Non-pigmented ciliary epithelial cell (primary cell): ENCODE data around the gene SLC25A13.

Experiments
- DNase-seq: peaks from one replicate; pipeline ENCODE4 v3.0.0-alpha.2; 2010; ENCODE audit warnings: low read depth

Gene SLC25A13

DNA sequence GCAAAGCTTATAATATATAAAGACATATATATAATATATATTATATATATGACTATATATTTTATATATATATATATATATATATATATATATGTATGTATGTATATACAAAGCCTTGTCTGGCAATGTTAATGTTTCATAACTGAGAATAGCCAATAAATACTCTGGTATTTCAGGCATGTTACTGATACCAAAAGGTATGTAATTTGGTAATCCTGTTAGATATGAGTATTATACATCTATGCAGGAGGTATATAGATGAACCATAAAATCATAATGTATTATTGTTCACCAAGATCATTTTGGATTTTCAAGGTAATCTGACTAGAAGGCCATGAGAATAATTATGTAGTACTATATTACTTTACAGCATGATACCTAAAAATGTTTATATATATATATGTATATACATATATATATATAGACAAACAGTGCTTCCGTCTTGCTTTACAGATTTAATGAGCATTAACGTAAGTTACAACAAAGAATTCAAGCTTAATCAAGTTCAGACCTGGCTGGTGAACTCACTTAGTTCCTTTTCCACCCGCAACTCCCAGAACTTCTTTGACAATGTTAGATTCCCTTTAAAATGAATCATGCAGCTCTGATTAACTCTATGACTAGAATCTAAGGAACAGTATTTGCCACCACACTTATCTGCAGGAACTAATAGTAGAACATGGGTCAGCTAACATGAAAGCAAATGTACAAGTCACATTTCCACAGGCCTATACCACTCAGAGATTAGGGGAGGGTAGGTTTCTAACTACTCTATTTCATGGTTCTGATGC is 82.7 kb downstream of the SLC25A13 start:
- peak; percentile 36 for DNase-seq

DNA sequence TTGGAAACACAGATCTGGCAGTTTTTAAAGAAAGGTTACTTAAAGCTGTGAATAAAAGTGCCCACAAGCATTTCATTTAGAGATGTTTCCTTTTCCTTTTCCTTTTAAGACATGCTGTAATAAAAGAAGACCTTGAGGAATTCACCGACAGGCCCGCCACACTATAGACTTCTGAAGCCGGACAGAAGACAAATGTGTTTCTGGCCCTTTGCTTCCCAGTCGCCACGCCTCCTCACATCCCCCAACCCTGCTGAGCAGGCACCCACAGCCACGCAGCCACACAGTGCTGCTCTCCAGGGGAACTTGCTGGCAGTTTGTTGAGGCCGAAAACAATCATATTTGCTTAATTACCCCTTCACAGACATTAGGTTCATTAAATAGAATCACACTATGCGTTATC is 83.4 kb downstream of the SLC25A13 start:
- DNase-seq = no peak

DNA sequence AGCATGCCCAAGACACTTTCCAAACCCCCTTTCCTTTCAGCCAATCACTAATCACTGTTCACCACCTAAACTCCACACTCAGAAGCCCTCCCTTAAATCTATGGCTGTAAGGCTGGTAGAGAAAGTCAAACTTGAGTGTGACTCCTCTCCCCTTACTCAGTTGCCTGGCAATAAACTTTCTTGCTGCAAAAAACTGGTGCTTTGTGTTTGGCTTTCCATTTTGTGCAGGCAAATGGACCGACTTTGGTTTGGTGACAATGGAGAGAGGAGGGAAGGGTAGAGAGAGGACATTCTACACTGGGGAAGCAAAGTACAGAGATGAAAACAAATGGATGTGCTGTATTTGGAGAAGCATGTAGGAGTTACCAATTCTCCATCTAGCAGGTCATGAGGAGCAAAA is 84.9 kb downstream of the SLC25A13 start:
- no peak for DNase-seq

DNA sequence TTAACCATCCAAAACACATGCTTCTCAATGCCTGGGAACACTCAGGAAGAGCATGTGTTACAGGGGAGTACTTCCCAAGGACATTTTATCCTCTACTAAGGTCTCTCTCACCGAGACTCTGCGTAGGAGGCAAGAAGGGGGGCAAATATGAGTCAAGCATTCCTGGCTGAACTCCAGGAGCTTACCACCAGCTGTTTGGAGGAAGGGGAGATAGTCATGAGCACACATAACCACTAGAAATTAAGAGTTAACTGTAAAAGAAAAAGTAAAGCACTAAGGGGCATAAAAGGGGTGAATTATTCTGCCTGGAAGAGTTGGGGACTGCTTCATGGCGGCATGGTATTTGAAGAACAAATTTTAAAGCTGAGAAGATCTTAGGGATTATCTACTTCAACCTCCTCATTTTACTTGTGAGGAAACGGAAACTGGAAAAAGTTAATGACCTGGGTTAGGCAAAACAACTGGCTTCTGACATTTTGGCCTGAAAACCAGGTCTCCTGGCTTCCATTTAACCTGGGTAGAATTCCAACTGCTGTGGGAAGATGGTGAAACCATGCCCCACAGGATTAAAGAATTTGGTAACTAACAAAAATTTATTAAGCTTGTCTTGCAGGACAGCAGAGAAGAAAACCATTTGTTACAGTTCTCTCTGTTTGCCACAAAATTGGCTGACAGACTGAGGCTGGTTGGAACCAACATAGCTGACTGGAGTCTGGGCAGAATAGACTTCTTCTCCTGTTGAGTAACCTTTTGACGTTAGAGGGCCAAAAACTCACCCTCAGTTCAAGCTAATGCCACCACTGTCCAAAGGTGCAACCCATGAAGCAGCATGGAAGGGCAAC is 85.5 kb downstream of the SLC25A13 start:
- peak; percentile 92 for DNase-seq

DNA sequence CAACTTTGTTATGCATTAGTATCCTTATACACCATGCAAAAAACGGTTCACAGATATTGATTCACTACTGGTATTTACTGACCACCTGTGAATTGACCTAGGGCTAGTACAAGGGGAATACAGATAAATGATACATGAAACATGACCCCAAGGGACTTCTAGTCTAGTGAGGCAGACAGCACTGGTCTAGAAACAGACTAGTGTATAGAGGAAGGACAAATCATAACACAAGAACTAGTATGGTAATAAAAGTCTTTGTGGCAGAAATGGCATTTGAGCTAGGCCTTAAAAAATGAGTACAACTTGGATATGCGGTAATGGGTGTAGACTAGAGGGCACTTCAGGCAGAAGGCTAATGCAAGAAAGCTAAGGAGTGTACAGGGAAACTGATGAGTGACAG is 86.6 kb downstream of the SLC25A13 start:
- no peak for DNase-seq

DNA sequence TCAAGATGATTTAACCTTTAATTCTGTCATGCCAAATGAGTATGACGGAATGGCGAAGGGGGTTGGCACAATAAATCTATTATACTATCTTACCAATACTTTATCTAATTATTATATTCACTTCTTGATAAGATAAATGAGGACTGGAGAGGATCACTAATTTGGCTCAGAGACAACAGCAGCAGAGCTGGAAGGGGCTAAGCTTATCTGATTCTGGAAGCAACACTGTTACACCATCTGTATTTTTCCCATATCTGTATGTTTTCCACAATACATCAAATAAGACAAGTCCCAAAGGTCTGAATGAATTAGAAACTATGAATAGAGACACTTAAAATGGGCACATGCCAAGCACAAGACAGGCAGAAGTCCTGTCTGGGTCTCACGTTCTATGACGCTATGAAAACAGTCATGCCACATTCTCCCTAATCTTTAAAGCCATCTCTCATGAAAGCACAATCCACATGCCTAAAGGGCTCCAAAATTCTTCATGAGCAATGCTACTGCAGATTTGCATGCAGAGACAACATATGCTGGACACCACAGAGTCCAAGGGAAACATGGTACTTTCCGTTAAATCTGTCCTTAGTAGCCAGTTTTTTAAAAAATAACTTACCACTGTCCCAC is 88.3 kb downstream of the SLC25A13 start:
- DNase-seq = no peak

DNA sequence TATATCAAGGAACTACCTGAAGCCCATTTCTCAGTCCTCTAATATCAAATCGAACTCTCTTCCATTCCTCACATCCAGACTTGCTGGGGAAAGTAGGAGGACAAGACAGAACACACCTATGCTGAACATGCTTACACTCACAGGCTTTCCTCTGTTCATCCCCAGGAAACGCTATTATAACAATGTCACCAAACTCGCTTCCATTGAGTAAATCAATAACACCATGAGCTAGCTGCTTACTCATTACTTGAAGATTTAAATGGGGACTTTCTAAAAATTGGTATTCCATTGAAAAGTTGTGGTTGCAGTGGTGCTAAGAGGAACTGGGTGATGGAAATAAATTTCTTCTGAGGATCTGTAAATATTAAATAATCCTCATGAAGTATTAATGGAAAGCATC is 88.8 kb downstream of the SLC25A13 start:
- no peak for DNase-seq

DNA sequence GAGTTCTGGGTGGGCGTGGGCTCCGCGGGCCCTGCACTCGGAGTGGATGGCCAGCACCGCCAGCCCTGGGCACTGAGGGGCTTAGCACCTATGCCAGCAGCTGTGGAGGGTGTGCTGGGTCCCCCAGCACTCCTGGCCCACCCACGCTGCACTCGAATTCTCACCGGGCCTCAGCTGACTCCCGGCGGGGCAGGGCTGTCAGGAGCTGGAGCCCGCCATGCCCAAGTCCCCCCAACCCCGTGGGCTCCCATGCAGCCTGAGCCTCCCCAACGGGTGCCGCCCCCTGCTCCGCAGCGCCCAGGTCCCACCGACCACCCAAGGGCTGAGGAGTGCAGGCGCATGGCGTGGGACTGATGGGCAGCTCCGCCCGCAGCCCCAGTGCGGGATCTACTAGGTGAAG is 93.1 kb downstream of the SLC25A13 start:
- no peak for DNase-seq

DNA sequence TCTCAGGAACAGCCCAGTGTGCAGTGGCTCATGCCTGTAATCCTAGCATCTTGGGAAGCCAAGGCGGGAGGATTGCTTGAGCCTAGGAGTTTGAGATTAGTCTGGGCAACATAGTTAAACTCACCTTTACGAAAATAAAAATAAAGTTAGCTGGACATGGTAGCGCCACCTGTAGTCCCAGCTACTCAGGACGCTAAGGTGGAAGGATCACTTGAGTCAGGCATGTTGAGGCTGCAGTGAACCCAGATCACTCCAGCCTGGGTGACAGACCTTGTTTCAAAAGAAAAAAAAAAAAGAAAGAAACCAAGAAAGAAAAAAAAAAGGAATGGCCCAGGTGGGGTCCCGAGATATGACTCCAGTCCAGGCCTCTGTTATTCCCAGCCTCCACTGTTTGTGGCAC is 96.6 kb downstream of the SLC25A13 start:
- DNase-seq = no peak

DNA sequence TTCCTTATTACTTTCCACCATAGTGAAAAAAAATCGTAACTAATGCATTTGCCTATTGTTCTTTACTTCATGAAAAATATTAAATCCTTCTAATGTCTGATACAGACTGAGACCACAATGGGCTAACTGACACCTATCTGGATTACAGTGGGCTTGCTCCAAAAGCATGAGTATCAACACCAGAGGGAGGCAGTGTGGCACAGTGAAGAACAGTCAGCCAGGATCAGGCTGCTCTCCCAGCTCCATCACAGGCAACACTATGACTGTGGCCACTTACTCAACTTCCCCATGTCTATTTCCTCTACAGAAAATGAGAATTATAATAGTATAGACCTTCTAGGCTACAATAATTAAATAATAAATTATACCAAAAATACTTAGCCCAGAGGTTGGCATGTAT is 97.2 kb downstream of the SLC25A13 start:
- no peak for DNase-seq

DNA sequence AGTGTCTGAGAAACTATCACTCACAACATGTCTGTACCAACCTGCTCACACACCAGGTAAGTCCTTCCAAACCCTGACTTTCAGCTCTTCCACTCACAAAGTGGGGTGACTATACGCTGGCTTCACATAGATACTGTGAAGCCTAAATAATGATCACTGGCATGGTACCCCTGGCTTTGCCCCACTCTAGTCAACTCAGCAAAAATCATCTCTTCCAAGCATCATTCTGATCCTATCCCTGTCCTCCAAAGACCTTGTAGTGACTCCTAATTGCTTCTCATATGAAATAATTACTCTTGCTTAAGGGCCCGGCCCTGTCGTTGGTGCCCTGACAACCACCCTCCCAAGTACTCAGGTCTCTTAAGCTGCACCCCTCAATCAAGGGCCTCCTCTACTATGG is 97.8 kb downstream of the SLC25A13 start:
- no peak for DNase-seq

DNA sequence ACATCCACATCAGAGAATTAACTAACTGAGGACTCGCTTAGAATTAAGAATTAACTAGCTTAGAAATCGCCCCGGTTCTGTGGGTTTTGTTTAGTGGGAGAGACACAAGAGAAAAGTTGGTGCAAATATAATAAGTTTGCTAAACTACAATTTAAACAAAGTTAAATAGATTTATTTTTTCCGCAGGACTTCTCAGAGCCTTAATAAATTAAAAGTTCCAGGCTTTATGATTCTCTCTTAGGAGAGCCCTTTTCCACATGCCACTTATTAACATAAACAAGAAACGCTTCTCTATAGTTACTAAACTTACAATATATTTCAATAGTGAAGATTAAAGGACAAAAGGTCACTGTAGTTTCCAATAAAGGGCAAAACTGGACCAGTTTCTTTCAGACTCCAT is 100.0 kb downstream of the SLC25A13 start:
- no peak for DNase-seq

DNA sequence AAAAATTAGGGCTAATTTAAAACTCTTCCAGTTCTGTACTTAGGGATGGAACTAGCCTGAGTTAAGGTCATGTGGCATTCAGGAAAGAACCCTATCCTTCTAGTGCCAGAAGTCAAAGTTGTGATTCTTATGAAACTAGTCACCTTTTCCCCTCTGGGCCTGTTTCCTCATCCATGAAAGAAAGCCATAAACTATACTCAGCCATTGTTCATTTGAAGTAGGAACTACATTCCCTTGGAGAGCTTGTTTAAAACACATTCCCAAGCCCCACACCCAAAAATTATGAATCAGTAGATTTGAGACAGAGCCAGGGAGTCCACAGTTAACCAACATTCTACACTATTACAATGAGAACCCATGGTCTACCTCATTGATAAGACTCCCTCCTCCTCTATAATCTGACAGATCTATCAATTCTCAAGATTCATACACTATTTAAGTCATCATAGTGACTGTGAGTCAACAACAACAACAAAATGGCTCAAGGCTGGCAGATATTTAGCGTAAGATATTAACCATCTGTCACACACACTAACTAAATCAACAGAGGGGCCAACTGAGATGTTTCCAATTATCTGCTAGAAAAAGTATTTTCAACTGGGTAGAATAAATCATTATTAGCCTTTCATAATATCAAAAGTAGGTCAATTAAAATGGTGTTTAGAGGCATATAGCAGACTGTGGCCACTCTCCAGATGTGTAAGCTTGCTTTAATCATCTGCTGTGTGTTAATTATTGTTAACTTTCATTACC is 102.3 kb downstream of the SLC25A13 start:
- no peak for DNase-seq

DNA sequence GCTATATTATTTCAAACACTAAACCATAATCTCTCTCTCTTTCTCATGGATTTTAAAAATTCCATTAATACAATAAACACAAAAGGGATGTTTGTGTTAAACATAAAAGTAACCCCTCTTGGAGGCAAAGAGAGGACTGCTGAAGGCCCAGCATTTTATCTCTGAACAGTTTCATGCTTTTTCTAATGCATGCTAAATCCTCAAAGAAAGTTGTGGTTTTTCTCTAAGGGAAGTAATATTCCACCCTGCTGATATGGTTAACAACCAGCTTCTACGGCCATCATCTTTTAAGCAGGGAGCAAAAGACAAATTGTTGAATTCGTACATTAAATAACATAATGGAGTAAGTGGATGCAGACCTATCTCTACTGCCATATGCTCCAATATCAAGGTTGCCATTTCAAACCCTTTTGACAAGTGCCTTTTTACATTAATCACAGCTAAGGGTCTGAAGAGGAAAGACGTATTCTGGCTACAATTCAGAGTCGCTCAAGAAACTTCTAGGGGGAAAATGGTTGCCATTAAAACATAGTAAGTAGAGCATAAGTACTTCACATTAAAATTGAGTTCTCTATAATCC is 103.1 kb downstream of the SLC25A13 start:
- no peak for DNase-seq

DNA sequence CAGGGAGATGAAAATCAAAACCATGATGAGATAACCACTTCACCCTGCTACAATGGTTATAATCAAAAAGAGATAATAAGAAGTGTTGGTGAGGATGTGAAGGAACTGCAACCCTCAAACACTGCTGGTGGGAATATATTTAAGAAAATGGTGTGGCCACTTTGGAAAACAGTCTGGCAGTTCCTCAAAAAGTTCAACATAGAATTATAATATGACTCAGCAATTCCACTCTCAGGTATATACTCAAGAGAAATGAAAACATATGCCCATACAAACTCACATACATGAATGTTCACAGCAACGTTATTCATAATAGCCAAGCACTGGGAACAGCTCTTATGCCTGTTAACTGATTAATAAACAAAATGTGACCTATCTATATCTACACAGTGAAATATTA is 104.8 kb downstream of the SLC25A13 start:
- DNase-seq = no peak

DNA sequence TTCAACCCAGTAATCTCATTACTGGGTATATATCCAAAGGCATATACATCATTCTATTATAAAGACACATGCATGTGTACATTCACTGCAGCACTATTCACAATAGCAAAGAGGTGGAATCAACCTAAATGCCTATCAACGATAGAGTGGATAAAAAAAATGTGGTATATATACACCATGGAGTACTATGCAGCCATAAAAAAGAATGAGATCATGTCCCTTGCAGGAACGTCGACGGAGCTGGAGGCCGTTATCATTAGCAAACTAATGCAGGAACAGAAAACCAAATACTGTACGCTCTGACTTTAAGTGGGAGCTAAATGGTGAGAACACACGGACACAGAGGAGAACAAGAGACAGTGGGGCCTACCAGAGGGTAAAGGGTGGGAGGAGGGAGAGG is 105.5 kb downstream of the SLC25A13 start:
- no peak for DNase-seq

DNA sequence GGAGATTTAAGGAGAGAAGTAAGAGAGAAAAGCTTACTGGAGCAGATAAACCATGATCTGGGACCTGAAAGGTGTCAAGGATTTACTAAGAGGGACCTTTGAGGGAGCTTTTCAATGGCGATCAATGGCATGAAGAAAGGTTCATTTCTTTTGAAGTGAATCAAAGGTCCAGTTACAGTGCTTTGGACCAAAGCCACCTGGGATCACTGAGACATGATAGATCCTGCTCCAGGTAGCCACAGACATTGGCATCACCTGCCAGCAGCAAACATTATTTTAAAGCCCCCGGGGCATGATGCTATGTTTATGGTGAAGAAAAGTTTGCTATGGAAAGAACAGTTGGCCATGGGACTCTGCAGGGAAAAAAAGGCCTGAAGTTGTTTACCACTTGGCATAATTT is 109.4 kb downstream of the SLC25A13 start:
- no peak for DNase-seq

DNA sequence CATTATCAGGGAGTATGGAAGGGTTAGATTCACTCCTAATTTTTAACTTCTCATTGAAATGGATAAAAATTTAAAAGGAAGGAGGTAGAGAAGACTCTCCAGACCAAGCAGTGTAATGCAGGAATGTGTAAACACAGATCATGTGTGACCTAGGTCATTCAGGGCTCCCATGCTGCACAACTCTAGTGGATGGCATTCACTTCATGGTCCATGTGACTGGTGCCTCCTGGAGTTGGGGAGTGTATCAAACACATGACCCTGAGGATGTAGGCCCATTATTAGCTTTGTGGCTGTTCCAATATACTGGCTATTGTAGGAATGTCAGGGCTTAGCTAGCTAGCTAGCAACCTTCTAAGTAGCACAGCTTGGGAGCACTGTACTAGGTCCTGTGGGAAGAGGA is 109.9 kb downstream of the SLC25A13 start:
- DNase-seq = no peak

DNA sequence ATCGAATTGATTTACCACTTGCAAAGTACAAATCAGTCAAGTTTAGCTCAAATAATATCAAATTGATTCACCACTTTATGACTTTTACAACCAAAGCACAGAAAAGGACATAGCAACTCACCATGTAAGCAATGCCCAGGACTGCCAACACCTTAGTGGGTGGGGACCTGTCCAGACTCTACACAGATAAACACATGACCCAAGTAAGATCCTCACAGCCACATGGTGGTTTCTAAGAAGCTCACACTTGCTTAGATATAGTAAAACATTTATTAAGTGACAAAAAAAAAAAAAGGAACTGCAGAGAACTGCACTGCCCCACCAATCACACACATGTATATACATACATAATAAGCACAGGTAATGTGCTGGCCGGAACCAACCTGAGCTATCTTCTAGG is 116.2 kb downstream of the SLC25A13 start:
- DNase-seq = no peak

DNA sequence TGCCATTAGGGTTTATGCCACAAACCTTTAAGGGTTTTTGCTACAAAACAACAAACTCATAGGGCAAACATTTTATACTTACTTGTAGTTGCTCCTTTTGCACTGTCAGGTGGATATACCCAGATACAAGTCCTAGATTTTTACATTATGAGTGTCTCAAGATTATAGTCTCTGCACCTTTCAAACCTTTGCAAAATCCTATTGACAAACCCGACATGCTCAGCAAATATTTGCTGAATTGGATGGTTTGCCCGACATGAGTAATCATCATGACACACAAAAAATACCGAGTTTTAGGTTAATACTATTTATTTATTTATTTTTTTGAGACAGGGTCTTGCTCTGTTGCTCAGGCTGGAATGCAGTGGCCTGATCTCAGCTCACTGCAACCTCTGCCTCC is 117.3 kb downstream of the SLC25A13 start:
- no peak for DNase-seq

DNA sequence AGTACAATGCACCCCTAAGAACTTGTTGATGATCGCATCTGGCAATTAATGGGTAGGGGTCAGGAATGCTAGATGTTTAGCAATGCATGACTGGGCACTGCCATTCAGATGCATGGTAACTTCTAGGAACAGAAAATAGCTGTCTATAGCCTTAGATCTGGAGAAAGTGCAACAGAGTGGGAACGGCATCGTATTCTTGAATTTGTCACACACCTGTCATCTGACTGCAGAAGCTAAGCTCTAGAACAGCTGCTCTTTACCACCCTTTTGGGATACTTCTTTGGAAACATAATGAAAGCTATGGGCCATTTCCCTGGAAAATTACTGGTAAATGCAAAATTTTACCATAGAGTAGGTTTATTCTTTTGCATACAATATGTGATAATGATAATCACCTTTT is 118.1 kb downstream of the SLC25A13 start:
- no peak for DNase-seq

DNA sequence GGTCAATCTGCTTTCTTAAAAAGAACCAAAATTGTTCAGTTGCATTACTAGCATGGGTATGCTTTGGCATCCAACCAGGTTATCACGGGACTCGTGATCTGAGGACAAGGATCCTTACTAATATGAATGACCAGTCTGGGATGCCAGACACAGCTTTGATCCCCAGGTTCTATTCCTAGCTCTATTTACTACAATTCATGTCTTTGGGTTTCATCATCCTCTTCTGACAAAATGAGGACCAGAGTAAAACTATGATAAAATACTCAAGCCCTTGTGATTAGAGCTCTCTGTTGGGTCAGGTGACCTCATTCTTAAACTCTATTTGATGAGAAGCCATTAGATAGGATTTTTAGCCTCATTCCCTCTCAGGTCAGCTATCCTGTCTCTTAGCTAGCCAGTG is 119.8 kb downstream of the SLC25A13 start:
- no peak for DNase-seq
